T-cell (primary cell): Measurements from ENCODE around the gene PCDH9. TPM values are rescaled to one million over a fixed set of nuclear protein-coding genes. Genes with fewer than 3 reads are reported as not detected.

ENCODE experiments used
- ATAC-seq, 4 experiments: fragments of 200-7000 bp in 3 of 4; fragments of 150-1000 bp in 1 of 4; cut with Tn5 transposase; replicated peaks in 1 of 4; 1 replicate in 3 of 4; 2 replicates in 1 of 4; pipeline ENCODE4 v1.10.0; 2021; ENCODE audit warnings: moderate library complexity in 3 of 4, mild to moderate bottlenecking in 2 of 4, moderate number of reproducible peaks in 1 of 4
- CTCF ChIA-PET, 2 donors: fragments of 300-600 bp; sonication (Branson Sonifier 250); formaldehyde crosslinking; loops; one replicate each; lab custom pipeline; 2022; ENCODE audit warnings: antibody characterized with exemption in 2 of 2; lab: Charles Lee
- POLR2A ChIA-PET, 2 donors: fragments of 300-600 bp; sonication (Branson Sonifier 250); formaldehyde crosslinking; loops; one replicate each; lab custom pipeline; 2022; ENCODE audit warnings: antibody characterized with exemption in 2 of 2; lab: Charles Lee
- DNase-seq, 35 experiments: peaks; one replicate each; pipeline versions ENCODE4 v3.0.0 to v3.0.0-alpha.2; 2013 to 2023
- H3K27ac ChIP-seq: one replicate; pipeline ENCODE4 v1.5.1; 2013; ENCODE audit warnings: low read length
- H3K27me3 ChIP-seq, 2 experiments: replicated peaks in 1 of 2; 1 replicate in 1 of 2; 2 replicates in 1 of 2; pipeline versions ENCODE4 v1.6.1 to v1.7.0; 2013; ENCODE audit warnings: low read length in 1 of 2, mixed read lengths in 1 of 2; ENCODE audit not compliant: control insufficient read depth in 2 of 2, insufficient read depth in 2 of 2; ENCODE audit errors: extremely low read depth in 1 of 2
- H3K36me3 ChIP-seq, 2 donors: 1 replicate in 1 of 2; 2 replicates in 1 of 2; pipeline versions ENCODE4 v1.6.1 to v1.7.0; 2013; ENCODE audit warnings: low read length in 1 of 2; ENCODE audit not compliant: control insufficient read depth in 2 of 2, insufficient read depth in 1 of 2; ENCODE audit errors: extremely low read depth in 1 of 2
- H3K4me1 ChIP-seq, 2 experiments: 1 replicate in 1 of 2; 2 replicates in 1 of 2; pipeline versions ENCODE4 v1.6.1 to v1.7.0; 2013; ENCODE audit warnings: low read length in 2 of 2, mixed read lengths in 1 of 2; ENCODE audit not compliant: insufficient read depth in 2 of 2, control insufficient read depth in 1 of 2; ENCODE audit errors: extremely low read depth in 1 of 2
- H3K4me3 ChIP-seq, 2 donors: 1 replicate in 1 of 2; 2 replicates in 1 of 2; pipeline versions ENCODE4 v1.5.1 to v1.7.0; 2013; ENCODE audit warnings: mild to moderate bottlenecking in 2 of 2, low read length in 1 of 2, moderate library complexity in 1 of 2; ENCODE audit not compliant: control insufficient read depth in 1 of 2; ENCODE audit errors: extremely low read depth in 1 of 2
- H3K9me3 ChIP-seq: 2 replicates; pipeline ENCODE4 v1.7.0; 2013
- H3K27ac Mint-ChIP-seq, 2 donors: one replicate each; pipeline ENCODE4 v1.8.0; 2020 to 2021; ENCODE audit warnings: mild to moderate bottlenecking in 2 of 2, mixed read lengths in 2 of 2
- H3K27me3 Mint-ChIP-seq, 2 donors: one replicate each; pipeline ENCODE4 v1.8.0; 2021 to 2022; ENCODE audit warnings: mixed read lengths in 2 of 2
- H3K36me3 Mint-ChIP-seq: one replicate; pipeline ENCODE4 v1.8.0; 2021; ENCODE audit warnings: mixed read lengths
- H3K4me1 Mint-ChIP-seq, 3 donors: one replicate each; pipeline ENCODE4 v1.8.0; 2020 to 2022; ENCODE audit warnings: mixed read lengths in 3 of 3, mild to moderate bottlenecking in 1 of 3
- H3K4me3 Mint-ChIP-seq, 3 donors: one replicate each; pipeline ENCODE4 v1.8.0; 2020 to 2022; ENCODE audit warnings: mild to moderate bottlenecking in 3 of 3, mixed read lengths in 3 of 3, moderate library complexity in 3 of 3
- H3K9me3 Mint-ChIP-seq, 3 donors: one replicate each; pipeline ENCODE4 v1.8.0; 2020 to 2022; ENCODE audit warnings: mixed read lengths in 3 of 3
- WGBS: methylation state at CpG from one replicate; pipeline ENCODE4 v1.1.5; 2013; ENCODE audit warnings: missing lambda C conversion rate; ENCODE audit not compliant: insufficient coverage; 5-methylcytosine and 5-hydroxymethylcytosine counted together
- total RNA-seq, 35 experiments: library from RNA in 6 of 35; stranded (reverse) in 6 of 35; fragments of 120-200 nt in 1 of 35; gene quantifications; one replicate each; pipeline versions ENCODE4 v1.2.1 to v1.2.4 and lab custom pipeline; 2013 to 2026

PCDH9 gene
- total RNA-seq, 5 donors from 2014 or later (not counting 1 experiment from before 2014, with no cell fraction given) = 0.38 to 1.3 (median 0.53) TPM

GRCh38 chr13:66347486-66348117 is 882.5 kb downstream of the PCDH9 start:
- 73% methylated on average over 4 of the region's 4 CpGs for WGBS
- H3K9me3 ChIP-seq = no peaks in the 10 kb centered on the region
- H3K27me3 Mint-ChIP-seq = no peaks in the 10 kb centered on the region

GRCh38 chr13:66345971-66346370 is 884.2 kb downstream of the PCDH9 start:
- H3K4me1 Mint-ChIP-seq = no peaks in the 10 kb centered on the region
- H3K36me3 ChIP-seq = no peaks in the 10 kb centered on the region
- no peaks in the 10 kb centered on the region for H3K27me3 ChIP-seq
- ChIA-PET CTCF (no interaction called here), POLR2A (no interaction called here)
- ATAC-seq (no peak), DNase-seq (no peak)
- H3K27ac Mint-ChIP-seq = no peak overlapping the region
- no peak overlapping the region for H3K4me3 ChIP-seq
- no peaks in the 10 kb centered on the region for H3K9me3 ChIP-seq
- no peaks in the 10 kb centered on the region for H3K4me1 ChIP-seq
- no peaks in the 10 kb centered on the region for H3K27me3 Mint-ChIP-seq
- WGBS = no CpG with 5 or more reads among the region's 8 CpGs
- peaks cover 6 to 21% (median 6%) of the 10 kb centered on the region in 3 donors for H3K9me3 Mint-ChIP-seq
- no peak overlapping the region for H3K4me3 Mint-ChIP-seq
- no peaks in the 10 kb centered on the region for H3K36me3 Mint-ChIP-seq
- H3K27ac ChIP-seq = no peak overlapping the region

More at GRCh38 chr13:66347486-66348117, 882.5 kb downstream of the PCDH9 start:
- CTCF ChIA-PET = no interaction called here
- no peaks in the 10 kb centered on the region for H3K4me1 ChIP-seq
- no peaks in the 10 kb centered on the region for H3K36me3 ChIP-seq
- no peak overlapping the region for H3K4me3 ChIP-seq
- H3K36me3 Mint-ChIP-seq = no peaks in the 10 kb centered on the region
- no peaks in the 10 kb centered on the region for H3K4me1 Mint-ChIP-seq
- no peak overlapping the region for H3K4me3 Mint-ChIP-seq
- no peak overlapping the region for H3K27ac ChIP-seq
- ATAC-seq = no peak
- H3K9me3 Mint-ChIP-seq = peaks cover 6 to 21% (median 6%) of the 10 kb centered on the region in 3 donors
- POLR2A ChIA-PET = no interaction called here
- H3K27ac Mint-ChIP-seq = no peak overlapping the region
- no peaks in the 10 kb centered on the region for H3K27me3 ChIP-seq
- DNase-seq = no peak

GRCh38 chr13:66345518-66345810 is 884.7 kb downstream of the PCDH9 start:
- DNase-seq (no peak), ATAC-seq (no peak)
- Mint-ChIP-seq H3K4me1 (no peaks in the 10 kb centered on the region), H3K27me3 (no peaks in the 10 kb centered on the region), H3K36me3 (no peaks in the 10 kb centered on the region), H3K9me3 (peaks cover 6 to 21% (median 6%) of the 10 kb centered on the region in 3 donors), H3K27ac (no peak overlapping the region), H3K4me3 (no peak overlapping the region)
- Histone ChIP-seq H3K9me3 (no peaks in the 10 kb centered on the region), H3K4me1 (no peaks in the 10 kb centered on the region), H3K36me3 (no peaks in the 10 kb centered on the region), H3K4me3 (no peak overlapping the region), H3K27me3 (no peaks in the 10 kb centered on the region), H3K27ac (no peak overlapping the region)
- WGBS = 75% methylated on average over 5 of the region's 6 CpGs
- ChIA-PET POLR2A (no interaction called here), CTCF (no interaction called here)

GRCh38 chr13:66344805-66345517 is 885.2 kb downstream of the PCDH9 start:
- H3K9me3 ChIP-seq = no peaks in the 10 kb centered on the region
- ATAC-seq (no peak), DNase-seq (no peak)
- H3K4me1 ChIP-seq = no peaks in the 10 kb centered on the region
- Mint-ChIP-seq H3K27ac (no peak overlapping the region), H3K4me1 (no peaks in the 10 kb centered on the region), H3K27me3 (no peaks in the 10 kb centered on the region), H3K9me3 (peaks cover 3 to 18% (median 6%) of the 10 kb centered on the region in 3 donors), H3K36me3 (no peaks in the 10 kb centered on the region), H3K4me3 (no peak overlapping the region)
- ChIA-PET POLR2A (interaction anchor here in 1 of 2 donors (0.6 kb wide), 1 partner anchor 51 kb away, joined by 3 read pairs; no protein-coding TSS in a partner anchor), CTCF (no interaction called here)
- H3K36me3 ChIP-seq = no peaks in the 10 kb centered on the region
- no peak overlapping the region for H3K4me3 ChIP-seq
- 76% methylated on average over 2 of the region's 4 CpGs for WGBS
- H3K27ac ChIP-seq = no peak overlapping the region
- H3K27me3 ChIP-seq = no peaks in the 10 kb centered on the region

DNA sequence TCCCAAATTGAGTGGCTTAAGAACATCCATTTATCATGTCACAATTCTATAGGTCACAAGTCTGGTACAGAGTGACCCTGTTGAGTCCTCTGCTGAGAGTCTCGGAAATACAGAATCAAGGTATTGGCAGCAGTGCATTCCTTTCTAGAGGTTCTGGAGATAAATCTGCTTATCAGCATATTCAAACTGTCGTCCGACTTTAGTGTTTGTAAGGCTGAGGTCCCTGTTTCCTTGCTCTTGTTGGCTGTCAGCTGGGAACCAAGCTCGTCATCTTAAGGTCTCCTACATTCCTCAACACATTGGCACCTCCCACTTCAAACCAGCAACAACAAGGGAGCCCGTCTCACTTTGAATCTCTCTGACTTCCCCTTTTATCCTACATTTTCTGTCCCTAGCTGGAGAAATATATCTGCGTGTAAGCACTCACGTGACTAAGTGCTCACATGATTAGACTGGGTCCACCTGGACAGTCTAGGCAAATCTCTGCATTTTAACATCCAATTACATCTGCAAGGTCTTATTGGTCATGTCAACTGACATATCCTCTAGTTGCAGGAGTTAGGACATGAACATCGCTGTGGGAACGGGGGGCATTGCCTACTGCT is 886.8 kb downstream of the PCDH9 start:
- no peak overlapping the region for H3K4me3 Mint-ChIP-seq
- H3K27ac Mint-ChIP-seq = no peak overlapping the region
- H3K27ac ChIP-seq = no peak overlapping the region
- CTCF ChIA-PET = no interaction called here
- H3K9me3 Mint-ChIP-seq = peaks cover 0 to 14% (median 0%) of the 10 kb centered on the region in 3 donors
- WGBS = 77% methylated on average over 6 of the region's 9 CpGs
- H3K9me3 ChIP-seq = no peaks in the 10 kb centered on the region
- ATAC-seq (no peak), DNase-seq (no peak)
- H3K36me3 ChIP-seq = no peaks in the 10 kb centered on the region
- H3K4me1 ChIP-seq = no peaks in the 10 kb centered on the region
- POLR2A ChIA-PET = no interaction called here
- no peaks in the 10 kb centered on the region for H3K27me3 Mint-ChIP-seq
- H3K36me3 Mint-ChIP-seq = no peaks in the 10 kb centered on the region
- no peaks in the 10 kb centered on the region for H3K4me1 Mint-ChIP-seq
- H3K4me3 ChIP-seq = no peak overlapping the region
- no peaks in the 10 kb centered on the region for H3K27me3 ChIP-seq

DNA sequence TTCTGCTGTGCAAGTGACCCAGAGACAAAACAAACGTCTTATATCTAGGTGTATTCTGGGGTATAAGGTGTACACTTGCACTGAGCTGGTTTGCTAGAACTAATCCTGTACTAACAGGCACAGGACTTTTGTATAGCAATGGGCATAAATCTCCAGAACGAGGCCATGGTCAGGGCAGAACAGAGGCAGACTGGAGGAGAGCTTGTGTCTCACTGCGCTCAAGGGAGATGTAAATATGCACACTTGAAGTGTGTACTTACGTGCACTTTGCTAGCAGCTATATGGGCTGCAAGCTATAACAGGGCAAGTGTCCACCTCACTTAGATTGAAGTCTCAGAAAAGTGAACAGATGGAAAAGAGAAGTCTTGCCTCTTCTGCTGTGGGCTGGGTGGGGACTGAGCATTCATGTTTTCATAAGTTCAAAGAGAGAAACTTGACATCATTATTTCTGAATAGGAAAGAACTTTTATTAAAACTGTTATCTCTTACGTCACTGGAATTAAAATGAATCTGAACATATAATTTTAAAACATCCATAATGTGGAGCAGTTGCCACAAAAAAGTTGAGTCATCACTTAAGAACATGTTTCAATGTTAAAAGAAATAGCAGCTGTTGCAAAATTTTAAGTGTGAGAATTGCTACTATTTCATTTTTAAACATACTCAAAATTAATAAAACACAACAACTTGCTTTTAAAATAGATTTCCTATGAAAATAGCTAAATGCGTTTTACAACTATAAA is 888.3 kb downstream of the PCDH9 start:
- Histone ChIP-seq H3K9me3 (no peaks in the 10 kb centered on the region), H3K4me3 (no peak overlapping the region), H3K4me1 (no peaks in the 10 kb centered on the region), H3K36me3 (no peaks in the 10 kb centered on the region), H3K27ac (no peak overlapping the region), H3K27me3 (no peaks in the 10 kb centered on the region)
- Mint-ChIP-seq H3K9me3 (peaks cover 0 to 9% (median 0%) of the 10 kb centered on the region in 3 donors), H3K4me3 (no peak overlapping the region), H3K27ac (no peak overlapping the region), H3K4me1 (no peaks in the 10 kb centered on the region), H3K36me3 (no peaks in the 10 kb centered on the region), H3K27me3 (no peaks in the 10 kb centered on the region)
- POLR2A ChIA-PET = no interaction called here
- no peak for DNase-seq
- CTCF ChIA-PET = no interaction called here
- ATAC-seq = no peak
- 89% methylated on average over 3 of the region's 6 CpGs for WGBS
